GM12874 (cell line): ENCODE measurements around the gene CNTN4.

Experiments used
- TF ChIP-seq, protein P1 (sequence below): IDR thresholded peaks from 2 replicates; pipeline ENCODE4 v1.5.1; 2011; ENCODE audit warnings: low read depth, mild to moderate bottlenecking, control low read depth, low read length, moderate library complexity; ENCODE audit not compliant: insufficient read depth

Gene CNTN4

DNA sequence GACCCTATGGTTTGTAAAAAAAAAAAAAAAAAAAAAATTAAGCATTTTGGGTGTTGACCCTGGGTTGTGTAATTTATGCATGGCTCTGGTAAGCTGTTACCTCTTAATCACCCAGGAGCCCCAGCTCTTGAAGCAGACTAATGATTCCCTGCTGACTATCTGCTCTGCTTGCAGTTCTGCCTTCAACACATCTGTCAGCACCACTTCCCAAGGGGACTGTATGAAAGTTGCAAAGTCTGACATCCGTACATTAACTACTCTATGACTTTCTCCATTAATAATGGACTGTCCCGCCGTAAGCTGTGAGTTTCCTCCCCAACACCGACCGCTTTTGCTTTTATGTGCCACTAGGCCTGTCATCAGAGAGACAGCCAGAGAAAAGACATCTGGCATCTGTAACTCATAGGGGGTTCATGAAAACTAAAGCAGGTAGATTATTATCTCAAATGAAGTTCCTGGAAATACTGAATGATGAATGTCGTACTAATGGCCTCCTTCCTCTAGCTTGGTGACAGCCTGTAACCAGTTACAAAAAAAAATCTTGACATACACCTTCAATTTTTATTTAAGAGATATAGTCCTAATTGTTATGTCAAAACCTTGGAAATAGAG is 740.0 kb downstream of the CNTN4 start:
- TF ChIP-seq, protein P1, sequence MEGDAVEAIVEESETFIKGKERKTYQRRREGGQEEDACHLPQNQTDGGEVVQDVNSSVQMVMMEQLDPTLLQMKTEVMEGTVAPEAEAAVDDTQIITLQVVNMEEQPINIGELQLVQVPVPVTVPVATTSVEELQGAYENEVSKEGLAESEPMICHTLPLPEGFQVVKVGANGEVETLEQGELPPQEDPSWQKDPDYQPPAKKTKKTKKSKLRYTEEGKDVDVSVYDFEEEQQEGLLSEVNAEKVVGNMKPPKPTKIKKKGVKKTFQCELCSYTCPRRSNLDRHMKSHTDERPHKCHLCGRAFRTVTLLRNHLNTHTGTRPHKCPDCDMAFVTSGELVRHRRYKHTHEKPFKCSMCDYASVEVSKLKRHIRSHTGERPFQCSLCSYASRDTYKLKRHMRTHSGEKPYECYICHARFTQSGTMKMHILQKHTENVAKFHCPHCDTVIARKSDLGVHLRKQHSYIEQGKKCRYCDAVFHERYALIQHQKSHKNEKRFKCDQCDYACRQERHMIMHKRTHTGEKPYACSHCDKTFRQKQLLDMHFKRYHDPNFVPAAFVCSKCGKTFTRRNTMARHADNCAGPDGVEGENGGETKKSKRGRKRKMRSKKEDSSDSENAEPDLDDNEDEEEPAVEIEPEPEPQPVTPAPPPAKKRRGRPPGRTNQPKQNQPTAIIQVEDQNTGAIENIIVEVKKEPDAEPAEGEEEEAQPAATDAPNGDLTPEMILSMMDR: no peak

DNA sequence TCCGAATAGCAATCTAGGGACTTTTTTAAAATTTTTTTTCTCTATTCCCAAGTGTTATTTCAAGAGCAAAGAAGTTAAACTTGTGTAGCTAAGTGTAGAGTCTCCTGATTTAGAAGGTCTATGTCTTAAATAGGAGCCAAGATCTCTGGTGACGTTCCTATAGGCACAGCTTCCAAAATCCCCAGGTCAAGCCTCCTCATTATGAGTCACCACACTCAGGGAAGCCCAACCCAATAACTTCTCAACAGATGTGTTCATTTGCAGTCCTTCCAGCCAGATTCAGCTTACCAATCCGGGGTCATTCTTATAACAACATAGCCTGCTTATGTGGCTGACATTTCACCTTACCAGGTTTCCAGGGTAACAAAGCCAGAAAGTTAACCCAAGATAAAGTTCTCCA is 741.2 kb downstream of the CNTN4 start:
- TF ChIP-seq, protein P1: no peak

DNA sequence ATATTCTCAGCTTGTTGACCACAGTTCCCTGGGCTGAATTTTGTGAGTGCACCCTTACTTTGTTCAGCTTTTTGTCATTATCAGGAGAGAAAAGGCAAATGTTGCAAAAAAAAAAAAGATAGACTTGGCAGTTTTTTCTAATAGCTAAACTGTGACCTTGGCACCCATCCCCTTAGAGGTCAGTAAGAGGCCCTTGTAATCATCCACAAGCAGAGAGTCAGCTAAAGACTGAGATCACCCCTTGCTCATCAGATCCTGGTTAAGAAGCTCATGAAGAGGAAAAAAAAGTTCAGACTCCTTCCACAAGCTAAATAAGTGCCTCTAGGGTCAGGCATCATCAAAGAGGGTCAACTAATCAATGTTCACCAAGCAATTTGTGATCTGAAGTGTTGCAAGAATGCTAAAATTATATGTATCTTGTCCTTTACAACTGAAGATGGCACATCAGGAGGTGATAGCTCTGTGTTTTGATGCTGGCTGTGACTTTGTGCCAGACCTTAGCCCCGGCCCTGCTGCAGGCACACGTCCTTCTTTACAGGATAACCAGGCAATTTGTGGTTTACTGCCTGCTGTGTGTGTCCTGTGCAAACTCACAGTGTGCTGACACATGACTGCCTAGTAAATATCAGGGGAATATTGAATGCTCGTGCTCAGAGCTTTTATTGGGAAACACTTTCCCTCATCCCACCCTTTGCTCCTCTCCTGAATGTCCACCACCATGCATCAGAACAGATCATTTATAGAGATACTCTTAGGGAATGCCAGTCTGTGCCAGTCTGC is 748.6 kb downstream of the CNTN4 start:
- TF ChIP-seq, protein P1: no peak

DNA sequence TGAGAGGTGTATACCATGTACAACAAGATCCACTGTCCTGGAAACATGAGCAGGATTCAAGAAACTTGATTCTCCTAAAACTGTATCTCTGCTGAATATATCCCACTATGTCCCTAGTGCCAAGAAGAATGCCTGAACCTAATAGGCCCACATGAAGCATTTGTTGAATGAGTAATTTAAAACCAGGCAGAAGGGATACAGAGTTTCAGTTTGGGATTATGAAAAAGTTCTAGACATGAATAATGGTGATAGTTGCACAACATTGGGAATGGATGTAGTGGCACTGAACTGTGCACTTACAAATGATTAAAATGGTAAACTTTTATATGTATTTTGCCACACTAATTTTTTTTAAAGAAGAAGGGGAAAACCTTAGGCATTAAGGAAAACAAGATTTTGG is 750.4 kb downstream of the CNTN4 start:
- TF ChIP-seq, protein P1: no peak

DNA sequence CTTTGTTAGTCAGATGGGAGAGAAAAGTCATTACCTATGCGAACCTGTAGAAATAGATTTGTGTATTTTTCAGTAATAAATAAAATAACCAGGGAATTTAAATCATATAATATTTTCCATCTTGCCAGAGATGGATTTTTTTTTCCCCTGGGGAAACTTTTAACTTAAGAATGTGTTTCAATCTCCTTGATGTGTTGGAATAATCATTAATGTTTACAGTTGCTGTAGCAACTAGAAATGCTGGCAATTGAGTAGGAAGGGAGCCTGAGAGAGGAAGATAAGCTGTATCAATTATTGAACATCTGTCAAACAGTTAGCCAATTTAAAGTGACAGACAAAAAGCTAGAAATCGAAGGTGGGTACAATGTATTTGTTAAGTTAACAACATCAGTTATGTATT is 752.0 kb downstream of the CNTN4 start:
- TF ChIP-seq, protein P1: no peak

DNA sequence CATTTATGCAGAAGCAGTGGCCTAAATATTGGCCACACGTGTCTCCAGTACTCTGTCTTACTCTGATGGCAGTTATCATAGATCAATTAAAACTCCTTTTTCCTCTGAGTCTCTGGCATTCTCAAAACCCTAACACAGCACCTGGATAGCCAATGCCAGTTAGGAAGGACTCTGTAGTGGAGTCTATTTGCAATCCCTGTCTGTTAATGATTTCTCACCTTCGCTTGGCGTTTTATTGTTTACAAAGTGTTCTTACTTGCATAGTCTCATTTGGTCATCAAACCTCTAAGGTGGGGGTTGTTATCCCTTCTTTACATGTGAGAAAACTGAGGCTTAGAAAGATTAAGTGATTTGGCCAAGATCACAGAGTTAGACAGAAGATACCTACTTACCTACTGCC is 752.7 kb downstream of the CNTN4 start:
- TF ChIP-seq, protein P1: no peak

DNA sequence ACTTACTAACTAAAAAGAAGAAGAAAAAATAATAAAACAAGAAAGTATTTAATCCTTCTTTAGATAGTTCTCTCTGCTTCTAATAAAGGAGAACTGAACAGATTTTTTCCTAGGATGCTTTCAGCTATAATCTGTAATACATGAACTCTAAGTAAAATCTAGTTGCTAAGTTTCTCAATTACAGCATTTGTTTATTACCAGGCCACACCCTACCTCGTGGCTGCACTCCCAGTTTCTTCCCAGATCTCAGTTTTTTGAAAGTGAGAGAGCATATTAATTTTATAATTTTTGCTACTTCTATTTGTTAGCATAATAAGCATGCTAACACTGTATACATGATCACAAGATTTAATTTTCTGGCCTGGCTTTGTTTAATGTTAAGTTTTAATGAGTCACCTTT is 753.2 kb downstream of the CNTN4 start:
- TF ChIP-seq, protein P1: no peak
